Neural crest cell (in vitro differentiated cells): Measurements from ENCODE around the gene GLIS1. TPM values are rescaled to one million over a fixed set of nuclear protein-coding genes. Genes with fewer than 3 reads are reported as not detected.

Source experiments
- DNase-seq: peaks from one replicate; pipeline ENCODE4 v3.0.0; 2021; ENCODE audit warnings: low read depth, mixed read lengths, low spot score
- H3K27ac Mint-ChIP-seq: one replicate; pipeline ENCODE4 v1.8.0; 2021; ENCODE audit warnings: mild to moderate bottlenecking, mixed read lengths; ENCODE audit not compliant: unreplicated experiment
- H3K27me3 Mint-ChIP-seq: 2 replicates; pipeline ENCODE4 v1.8.0; 2021; ENCODE audit warnings: low read depth, mild to moderate bottlenecking, mixed read lengths
- H3K36me3 Mint-ChIP-seq: 2 replicates; pipeline ENCODE4 v1.8.0; 2021; ENCODE audit warnings: low read depth, mild to moderate bottlenecking, mixed read lengths
- H3K4me1 Mint-ChIP-seq: 2 replicates; pipeline ENCODE4 v1.8.0; 2021; ENCODE audit warnings: mixed read lengths
- H3K4me3 Mint-ChIP-seq: one replicate; pipeline ENCODE4 v1.8.0; 2021; ENCODE audit warnings: mild to moderate bottlenecking, mixed read lengths
- H3K9me3 Mint-ChIP-seq: 2 replicates; pipeline ENCODE4 v1.8.0; 2021; ENCODE audit warnings: mixed read lengths
- CTCF ChIP-seq: fragments of 200-600 bp; sonication (generic); conservative IDR thresholded peaks from 2 replicates; pipeline ENCODE4 v1.5.0; 2021; ENCODE audit warnings: antibody characterized with exemption, mild to moderate bottlenecking
- total RNA-seq: library from RNA; stranded (reverse); gene quantifications from 2 replicates; pipeline ENCODE4 v1.2.1, GENCODE V29; 2021

The GLIS1 gene
- total RNA-seq, 1 donor from 2014 or later: not detected

GRCh38 chr1:53695116-53695515 is 43.8 kb downstream of the GLIS1 start:
- Mint-ChIP-seq H3K4me1 (no peaks in the 10 kb centered on the region), H3K27me3 (peaks cover 3% of the 10 kb centered on the region), H3K27ac (no peak overlapping the region), H3K36me3 (no peaks in the 10 kb centered on the region), H3K9me3 (no peaks in the 10 kb centered on the region), H3K4me3 (no peak overlapping the region)
- TF ChIP-seq CTCF: no peak
- no peak for DNase-seq

- Mint-ChIP-seq H3K4me1 (no peaks in the 10 kb centered on the region), H3K27me3 (peaks cover 3% of the 10 kb centered on the region), H3K9me3 (no peaks in the 10 kb centered on the region), H3K27ac (no peak overlapping the region), H3K4me3 (no peak overlapping the region), H3K36me3 (no peaks in the 10 kb centered on the region)
- no peak for TF ChIP-seq CTCF
- DNase-seq: no peak
These were observed 44.3 kb downstream of the GLIS1 start for GRCh38 chr1:53694718-53695091.

- no peak for TF ChIP-seq CTCF
- Mint-ChIP-seq H3K36me3 (no peaks in the 10 kb centered on the region), H3K4me1 (no peaks in the 10 kb centered on the region), H3K27me3 (peaks cover 3% of the 10 kb centered on the region), H3K9me3 (no peaks in the 10 kb centered on the region), H3K27ac (no peak overlapping the region), H3K4me3 (no peak overlapping the region)
- DNase-seq: no peak
These were observed 44.9 kb downstream of the GLIS1 start for GRCh38 chr1:53693773-53694717.

GRCh38 chr1:53693339-53693738 is 45.6 kb downstream of the GLIS1 start:
- Mint-ChIP-seq H3K4me3 (no peak overlapping the region), H3K27me3 (peaks cover 3% of the 10 kb centered on the region), H3K4me1 (no peaks in the 10 kb centered on the region), H3K27ac (no peak overlapping the region), H3K36me3 (no peaks in the 10 kb centered on the region), H3K9me3 (no peaks in the 10 kb centered on the region)
- no peak for DNase-seq
- no peak for TF ChIP-seq CTCF

- Mint-ChIP-seq H3K36me3 (no peaks in the 10 kb centered on the region), H3K27ac (no peak overlapping the region), H3K27me3 (peaks cover 10% of the 10 kb centered on the region), H3K4me3 (no peak overlapping the region), H3K4me1 (no peaks in the 10 kb centered on the region), H3K9me3 (no peaks in the 10 kb centered on the region)
- no peak for TF ChIP-seq CTCF
- no peak for DNase-seq
These were observed 47.6 kb downstream of the GLIS1 start for GRCh38 chr1:53691326-53691725.
